Measurements from ENCODE around the gene FGFBP2.

DNA sequence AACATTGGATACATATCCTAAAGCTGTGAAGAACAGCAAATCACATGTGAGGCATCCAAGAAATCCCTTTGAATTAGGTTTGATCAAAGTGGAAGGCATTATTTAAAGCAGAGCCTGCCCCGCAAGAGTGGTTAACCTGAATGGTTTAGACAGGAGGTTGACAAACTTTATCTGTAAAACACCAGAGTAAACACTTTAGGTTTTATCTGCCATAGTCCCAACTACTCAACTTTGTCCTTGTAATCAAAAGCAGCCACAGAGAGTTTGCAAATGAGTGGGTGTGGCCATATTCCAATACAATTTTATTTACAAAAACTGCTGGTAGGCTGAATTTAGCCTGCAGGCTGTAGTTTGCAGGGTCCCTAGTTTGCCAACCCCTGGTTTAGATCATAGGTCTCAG, 25.2 kb upstream of the FGFBP2 start:
- TF ChIP-seq POLR2AphosphoS5 (IDR thresholded peaks at IDR 0.05; ENCODE audit: borderline replicate concordance, low read depth, low read length) (no peak), FOXP2 (optimal IDR thresholded peaks at IDR 0.05; ENCODE audit: control extremely low read depth, extremely low read length, insufficient read depth) (no peak)

All from SK-N-MC (cell line).